Endodermal cell (in vitro differentiated cells): ENCODE measurements around the gene COL23A1. TPM values are rescaled to one million over a fixed set of nuclear protein-coding genes. Genes with fewer than 3 reads are reported as not detected.

Experiments
- DNase-seq: peaks from one replicate; pipeline ENCODE4 v3.0.0-alpha.2; 2017
- H3K27ac ChIP-seq: 2 replicates; pipeline ENCODE4 v1.5.1; 2013; ENCODE audit warnings: mild to moderate bottlenecking, low read depth, low read length, moderate library complexity
- H3K27me3 ChIP-seq: 2 replicates; pipeline ENCODE4 v1.6.1; 2013; ENCODE audit warnings: mild to moderate bottlenecking, low read length, moderate library complexity; ENCODE audit not compliant: insufficient read depth, control insufficient read depth, poor library complexity, severe bottlenecking
- H3K36me3 ChIP-seq: 2 replicates; pipeline ENCODE4 v1.7.0; 2013; ENCODE audit warnings: mild to moderate bottlenecking, low read length, moderate library complexity; ENCODE audit not compliant: control insufficient read depth, insufficient read depth
- H3K4me1 ChIP-seq: one replicate; pipeline ENCODE4 v1.7.0; 2013; ENCODE audit warnings: low read length; ENCODE audit not compliant: control insufficient read depth, insufficient read depth
- H3K4me3 ChIP-seq: 2 replicates; pipeline ENCODE4 v1.5.1; 2013; ENCODE audit warnings: mild to moderate bottlenecking, low read length, moderate library complexity
- H3K9ac ChIP-seq: 2 replicates; pipeline ENCODE4 v1.6.1; 2013; ENCODE audit warnings: mild to moderate bottlenecking, low read length, moderate library complexity; ENCODE audit not compliant: poor library complexity, severe bottlenecking; ENCODE audit errors: extremely low read depth
- H3K9me3 ChIP-seq: 2 replicates; pipeline ENCODE4 v1.6.1; 2013; ENCODE audit warnings: mild to moderate bottlenecking, low read length, moderate library complexity; ENCODE audit not compliant: control insufficient read depth
- H3K27ac Mint-ChIP-seq: 2 replicates; pipeline ENCODE4 v1.8.0; 2020; ENCODE audit warnings: mixed read lengths
- H3K27me3 Mint-ChIP-seq: 2 replicates; pipeline ENCODE4 v1.8.0; 2021; ENCODE audit warnings: mild to moderate bottlenecking, mixed read lengths; ENCODE audit not compliant: insufficient read depth
- H3K36me3 Mint-ChIP-seq: 2 replicates; pipeline ENCODE4 v1.8.0; 2020; ENCODE audit warnings: low read depth, mixed read lengths
- H3K4me1 Mint-ChIP-seq: 2 replicates; pipeline ENCODE4 v1.8.0; 2020; ENCODE audit warnings: mixed read lengths
- H3K4me3 Mint-ChIP-seq: 2 replicates; pipeline ENCODE4 v1.8.0; 2020; ENCODE audit warnings: mild to moderate bottlenecking, moderate library complexity, mixed read lengths
- H3K9me3 Mint-ChIP-seq: 2 replicates; pipeline ENCODE4 v1.8.0; 2020; ENCODE audit warnings: mild to moderate bottlenecking, mixed read lengths
- WGBS, 2 experiments: methylation state at CpG; one replicate each; pipeline versions ENCODE4 v1.1.5 to v1.1.7; 2013; ENCODE audit warnings: missing lambda C conversion rate in 2 of 2, mixed read lengths in 1 of 2; ENCODE audit not compliant: insufficient coverage in 1 of 2, insufficient read length in 1 of 2; 5-methylcytosine and 5-hydroxymethylcytosine counted together
- total RNA-seq, 2 donors: library from RNA; stranded (reverse); fragmentation: NEBNext Ultra II Directional in 1 of 2; extraction: Animal tissue kit (Norgen Biotek cat#: 25700) in 1 of 2; gene quantifications; 2 replicates in 1 of 2; 3 replicates in 1 of 2; pipeline ENCODE4 v1.2.1, GENCODE V29; 2021
- TF ChIP-seq, protein P1 (sequence below): fragments of 200-600 bp; sonication (generic); conservative IDR thresholded peaks from 2 replicates; pipeline ENCODE4 v1.5.0; 2021; ENCODE audit warnings: antibody characterized with exemption, mild to moderate bottlenecking

The COL23A1 gene
- total RNA-seq, 2 donors from 2014 or later, result 50.2 to 71.3 TPM

DNA sequence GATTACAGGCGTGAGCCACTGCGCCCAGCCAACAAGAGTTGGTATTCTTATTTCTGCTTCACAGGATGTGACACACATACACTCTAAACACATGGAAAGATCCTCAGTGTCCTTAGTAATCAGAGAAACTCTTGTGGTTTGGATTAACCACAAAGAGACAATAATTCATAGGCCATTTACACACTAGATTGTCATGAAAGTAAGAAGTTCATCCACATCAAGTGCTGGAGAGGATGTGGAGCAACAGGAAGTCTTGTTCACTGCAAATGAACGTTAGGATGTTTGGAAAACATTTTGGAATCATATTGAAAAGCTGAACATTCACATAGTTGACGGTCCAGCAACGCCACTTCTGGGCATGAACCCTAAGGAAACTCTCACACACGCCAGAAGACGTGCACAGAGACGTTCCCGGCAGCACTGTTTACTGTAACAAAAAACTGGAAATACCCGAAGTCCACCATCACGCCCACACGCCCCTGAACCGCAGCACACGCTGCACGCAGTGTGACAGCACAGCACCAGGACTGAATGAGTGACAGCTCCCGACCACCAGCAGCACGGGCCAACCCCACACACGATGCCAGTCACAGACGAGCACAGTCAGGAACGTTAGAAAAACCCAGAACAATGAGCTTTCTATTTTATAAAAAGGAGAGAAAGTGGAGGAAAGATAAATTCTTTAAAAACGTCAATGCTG is 87.6 kb downstream of the COL23A1 start:
- H3K27me3 Mint-ChIP-seq, result no peaks in the 10 kb centered on the region
- H3K9me3 ChIP-seq, result peaks cover 16% of the 10 kb centered on the region
- 93 to 94% methylated on average over 15 to 21 of the region's 21 CpGs for WGBS, 2 experiments
- no peak overlapping the region for H3K27ac Mint-ChIP-seq
- TF ChIP-seq, protein P1, sequence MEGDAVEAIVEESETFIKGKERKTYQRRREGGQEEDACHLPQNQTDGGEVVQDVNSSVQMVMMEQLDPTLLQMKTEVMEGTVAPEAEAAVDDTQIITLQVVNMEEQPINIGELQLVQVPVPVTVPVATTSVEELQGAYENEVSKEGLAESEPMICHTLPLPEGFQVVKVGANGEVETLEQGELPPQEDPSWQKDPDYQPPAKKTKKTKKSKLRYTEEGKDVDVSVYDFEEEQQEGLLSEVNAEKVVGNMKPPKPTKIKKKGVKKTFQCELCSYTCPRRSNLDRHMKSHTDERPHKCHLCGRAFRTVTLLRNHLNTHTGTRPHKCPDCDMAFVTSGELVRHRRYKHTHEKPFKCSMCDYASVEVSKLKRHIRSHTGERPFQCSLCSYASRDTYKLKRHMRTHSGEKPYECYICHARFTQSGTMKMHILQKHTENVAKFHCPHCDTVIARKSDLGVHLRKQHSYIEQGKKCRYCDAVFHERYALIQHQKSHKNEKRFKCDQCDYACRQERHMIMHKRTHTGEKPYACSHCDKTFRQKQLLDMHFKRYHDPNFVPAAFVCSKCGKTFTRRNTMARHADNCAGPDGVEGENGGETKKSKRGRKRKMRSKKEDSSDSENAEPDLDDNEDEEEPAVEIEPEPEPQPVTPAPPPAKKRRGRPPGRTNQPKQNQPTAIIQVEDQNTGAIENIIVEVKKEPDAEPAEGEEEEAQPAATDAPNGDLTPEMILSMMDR, result no peak
- H3K9me3 Mint-ChIP-seq, result peaks cover 14% of the 10 kb centered on the region
- H3K4me3 Mint-ChIP-seq, result no peak overlapping the region
- H3K4me3 ChIP-seq, result no peak overlapping the region
- H3K4me1 Mint-ChIP-seq, result peaks cover 12% of the 10 kb centered on the region
- H3K27me3 ChIP-seq, result no peaks in the 10 kb centered on the region
- no peak for DNase-seq
- peaks cover 15% of the 10 kb centered on the region for H3K36me3 Mint-ChIP-seq
- H3K27ac ChIP-seq, result no peak overlapping the region
- H3K9ac ChIP-seq, result no peak overlapping the region
- H3K36me3 ChIP-seq, result no peaks in the 10 kb centered on the region
- no peaks in the 10 kb centered on the region for H3K4me1 ChIP-seq

- Histone ChIP-seq H3K27me3 (no peaks in the 10 kb centered on the region), H3K36me3 (no peaks in the 10 kb centered on the region), H3K4me1 (no peaks in the 10 kb centered on the region), H3K27ac (no peak overlapping the region), H3K9me3 (peaks cover 12% of the 10 kb centered on the region), H3K9ac (no peak overlapping the region), H3K4me3 (no peak overlapping the region)
- Mint-ChIP-seq H3K4me1 (peaks cover 4% of the 10 kb centered on the region), H3K36me3 (peaks cover 14% of the 10 kb centered on the region), H3K9me3 (peaks cover 8% of the 10 kb centered on the region), H3K27me3 (no peaks in the 10 kb centered on the region), H3K27ac (no peak overlapping the region), H3K4me3 (no peak overlapping the region)
- WGBS, 2 experiments, result 84 to 93% methylated on average over 5 to 6 of the region's 6 CpGs
- DNase-seq, result no peak
- TF ChIP-seq, protein P1, result no peak
Measured at GRCh38 chr5:178499352-178499751, 90.8 kb downstream of the COL23A1 start.

DNA sequence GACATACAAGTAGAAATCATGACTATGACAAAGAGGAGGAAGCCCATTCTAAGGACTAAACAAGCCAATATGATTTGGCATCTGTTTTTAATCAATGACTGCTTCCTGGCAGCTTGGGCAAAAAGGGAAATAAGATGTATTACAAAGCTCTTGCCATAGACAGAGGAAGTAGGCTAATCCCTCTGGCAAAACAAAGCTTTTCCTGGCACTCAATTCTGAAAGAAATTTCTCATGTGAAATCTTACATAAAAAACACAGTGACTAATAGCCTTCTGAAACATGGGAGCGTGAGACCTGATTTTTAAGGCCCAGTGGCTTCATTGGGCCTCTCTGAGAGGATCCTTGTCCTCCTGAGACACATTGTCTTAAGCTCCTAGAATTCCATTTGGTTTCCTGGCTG is 93.6 kb downstream of the COL23A1 start:
- H3K36me3 Mint-ChIP-seq, result peaks cover 15% of the 10 kb centered on the region
- H3K4me1 Mint-ChIP-seq, result no peaks in the 10 kb centered on the region
- no peaks in the 10 kb centered on the region for H3K27me3 Mint-ChIP-seq
- H3K27me3 ChIP-seq, result no peaks in the 10 kb centered on the region
- TF ChIP-seq, protein P1, result no peak
- no peak overlapping the region for H3K9ac ChIP-seq
- 95 to 100% methylated on average over 1 of the region's 1 CpG for WGBS, 2 experiments
- no peak overlapping the region for H3K4me3 ChIP-seq
- no peak overlapping the region for H3K27ac Mint-ChIP-seq
- H3K4me1 ChIP-seq, result no peaks in the 10 kb centered on the region
- H3K9me3 Mint-ChIP-seq, result peaks cover 13% of the 10 kb centered on the region
- no peak for DNase-seq
- H3K9me3 ChIP-seq, result peaks cover 12% of the 10 kb centered on the region
- H3K4me3 Mint-ChIP-seq, result no peak overlapping the region
- H3K36me3 ChIP-seq, result no peaks in the 10 kb centered on the region
- H3K27ac ChIP-seq, result no peak overlapping the region
